Left renal pelvis (tissue), 4 donors: ENCODE results near the gene LDB2. TPM values are rescaled to one million over a fixed set of nuclear protein-coding genes. Genes with fewer than 3 reads are reported as not detected.
"Not testable (repeated sequence)": the region's sequence is repeated elsewhere in the genome, so short reads cannot be mapped to it uniquely, and the experiment has no call there.

Experiments used
- DNase-seq, 4 donors: peaks; one replicate each; pipeline ENCODE4 v3.0.0-alpha.2; 2013; ENCODE audit warnings: low read depth in 4 of 4, low spot score in 3 of 4
- polyA plus RNA-seq, 4 donors: library from polyadenylated mRNA; unstranded; fragments of 120-200 nt; gene quantifications; one replicate each; pipeline ENCODE4 v1.2.1, GENCODE V29; 2013; ENCODE audit not compliant: insufficient read length in 4 of 4

LDB2 gene
- polyA plus RNA-seq, 4 donors: 83.1 to 249 (median 108) TPM

GRCh38 chr4:16663307-16663706, 235.1 kb downstream of the LDB2 start:
- DNase-seq: no peak

GRCh38 chr4:16661813-16662212, 236.6 kb downstream of the LDB2 start:
- DNase-seq: no peak

GRCh38 chr4:16660656-16661055, 237.8 kb downstream of the LDB2 start:
- no peak for DNase-seq

DNA sequence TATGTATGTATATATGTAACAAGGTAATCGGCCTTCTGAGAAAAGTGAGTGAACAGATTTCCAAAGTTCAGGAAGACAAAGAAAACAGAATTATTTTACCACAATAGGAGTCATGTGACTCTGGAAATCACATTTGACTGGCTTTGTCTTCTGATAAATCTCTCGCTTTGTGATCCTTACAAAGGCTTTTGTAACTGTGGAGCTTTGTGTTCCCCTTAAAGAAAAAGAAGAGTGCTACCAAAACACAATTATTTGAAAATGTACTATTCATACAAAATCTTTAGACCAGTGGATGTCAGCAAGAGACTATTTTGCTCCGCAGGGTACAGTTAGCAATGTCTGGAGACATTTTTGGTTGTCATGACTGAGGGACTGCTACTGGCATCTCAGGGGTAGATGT, 238.8 kb downstream of the LDB2 start:
- no peak for DNase-seq

DNA sequence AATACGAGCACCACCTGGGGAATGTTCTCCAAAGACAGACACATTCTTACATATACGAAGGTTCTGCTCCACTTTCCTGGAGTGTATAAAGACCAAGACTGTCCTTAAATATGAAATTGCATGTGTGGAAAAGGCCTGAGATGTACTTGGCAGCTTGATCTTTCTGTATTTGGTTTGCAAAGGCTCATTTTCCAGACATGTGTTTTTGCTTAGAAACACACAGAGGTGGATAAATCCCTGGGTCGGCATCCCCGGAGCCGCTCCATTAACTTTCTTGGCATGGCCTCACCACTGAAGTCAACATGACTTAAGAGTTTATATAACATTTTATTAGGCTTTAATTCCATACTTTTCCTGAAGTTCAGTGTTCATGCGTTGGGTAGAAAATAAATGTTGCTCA, 239.4 kb downstream of the LDB2 start:
- no peak for DNase-seq

DNA sequence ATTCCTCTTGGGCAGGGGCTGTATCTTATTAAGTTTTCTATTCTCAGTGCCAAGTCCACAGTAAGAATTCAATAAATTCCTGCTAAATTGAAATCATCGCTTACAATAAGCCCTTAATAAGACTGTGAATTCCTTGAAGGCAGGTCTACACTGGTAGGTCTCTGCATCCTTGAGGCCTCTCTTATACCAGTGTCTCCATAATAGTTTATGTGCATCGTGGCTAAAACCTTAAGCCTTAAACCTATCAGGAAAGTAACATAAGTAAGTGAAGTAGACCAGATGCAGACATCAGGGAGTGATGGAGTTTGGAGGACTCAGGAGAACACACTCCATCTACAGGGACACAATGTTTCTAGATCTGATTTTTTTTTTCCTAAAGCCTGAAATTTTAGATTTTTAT, 240.3 kb downstream of the LDB2 start:
- DNase-seq: no peak

DNA sequence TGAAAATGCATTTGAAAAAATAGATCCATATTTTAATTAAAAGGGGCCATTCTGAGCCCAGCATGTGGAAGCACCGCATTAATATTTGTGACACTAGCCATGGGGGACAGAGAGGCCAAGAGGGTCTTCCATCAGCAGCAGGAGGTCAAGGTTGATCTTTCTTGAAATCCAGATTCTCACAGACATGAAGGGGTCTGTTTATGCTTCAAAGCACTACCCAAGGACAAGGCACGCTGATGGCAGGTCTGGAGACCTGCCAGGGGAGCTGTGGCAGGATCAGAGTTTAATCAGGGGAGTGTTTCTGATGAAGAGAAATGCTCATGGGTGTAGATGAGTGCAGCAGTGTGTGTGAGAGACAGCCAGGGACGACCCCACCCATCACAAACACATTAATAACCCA, 243.3 kb downstream of the LDB2 start:
- no peak for DNase-seq

- no peak for DNase-seq
Observed at GRCh38 chr4:16652732-16653305, 245.6 kb downstream of the LDB2 start.

- no peak for DNase-seq
Observed at GRCh38 chr4:16646459-16646858, 252.0 kb downstream of the LDB2 start.

- no peak for DNase-seq
Observed at GRCh38 chr4:16643893-16644292, 254.6 kb downstream of the LDB2 start.

DNA sequence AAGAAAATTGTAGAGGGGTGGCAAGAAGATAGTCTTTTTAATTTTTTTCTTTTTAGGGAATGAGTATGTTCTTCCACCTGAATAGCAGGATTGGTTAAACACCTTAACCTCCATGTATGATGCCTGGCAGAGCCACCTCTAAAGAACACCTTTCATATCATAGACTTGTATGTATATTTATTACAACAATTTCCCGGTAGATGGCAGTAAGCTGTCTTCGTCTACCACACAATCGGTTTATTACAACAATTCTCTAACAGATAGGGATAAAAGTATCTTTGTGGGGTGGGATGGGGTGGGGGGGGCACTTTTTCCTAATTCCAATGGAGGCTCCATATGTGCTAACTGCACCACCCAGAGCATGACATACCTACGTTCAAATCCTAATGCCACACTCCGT, 255.5 kb downstream of the LDB2 start:
- DNase-seq: no peak

- no peak for DNase-seq
Observed at GRCh38 chr4:16641971-16642370, 256.5 kb downstream of the LDB2 start.

- DNase-seq: no peak
Observed at GRCh38 chr4:16636912-16637630, 261.4 kb downstream of the LDB2 start.

DNA sequence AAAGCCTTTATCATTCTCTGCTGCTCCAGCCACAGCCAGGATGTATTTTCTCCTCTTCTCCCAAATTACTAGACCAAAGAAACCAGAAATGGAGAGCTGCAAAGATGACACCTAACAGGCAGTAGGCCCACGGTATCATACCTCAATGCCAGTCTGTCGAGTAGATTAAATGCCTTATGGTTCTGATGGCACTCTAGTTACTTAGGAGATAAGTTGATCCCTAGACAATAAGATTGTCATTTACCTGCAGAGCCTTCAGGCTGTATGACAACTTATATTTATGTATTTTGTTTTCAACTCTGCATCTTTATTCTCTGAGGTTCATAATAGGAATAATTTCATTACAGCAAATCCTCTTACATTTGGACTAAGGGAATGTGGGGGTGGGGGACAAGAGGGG, 262.1 kb downstream of the LDB2 start:
- DNase-seq: no peak

DNA sequence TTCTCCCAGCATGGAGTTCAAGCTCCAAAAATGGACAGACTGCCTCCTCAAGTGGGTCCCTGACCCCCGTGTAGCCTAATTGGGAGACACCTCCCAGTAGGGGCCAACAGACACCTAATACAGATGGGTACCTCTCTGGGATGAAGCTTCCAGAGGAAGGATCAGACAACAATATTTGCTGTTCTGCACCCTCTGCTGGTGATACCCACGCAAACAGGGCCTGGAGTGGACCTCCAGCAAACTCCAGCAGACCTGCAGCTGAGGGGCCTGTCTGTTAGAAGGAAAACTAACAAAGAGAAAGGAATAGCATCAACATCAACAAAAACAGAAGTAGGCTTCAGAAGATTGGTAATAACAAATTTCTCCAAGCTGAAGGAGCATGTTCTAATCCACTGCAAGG, 269.2 kb downstream of the LDB2 start:
- not testable (repeated sequence) for DNase-seq

DNA sequence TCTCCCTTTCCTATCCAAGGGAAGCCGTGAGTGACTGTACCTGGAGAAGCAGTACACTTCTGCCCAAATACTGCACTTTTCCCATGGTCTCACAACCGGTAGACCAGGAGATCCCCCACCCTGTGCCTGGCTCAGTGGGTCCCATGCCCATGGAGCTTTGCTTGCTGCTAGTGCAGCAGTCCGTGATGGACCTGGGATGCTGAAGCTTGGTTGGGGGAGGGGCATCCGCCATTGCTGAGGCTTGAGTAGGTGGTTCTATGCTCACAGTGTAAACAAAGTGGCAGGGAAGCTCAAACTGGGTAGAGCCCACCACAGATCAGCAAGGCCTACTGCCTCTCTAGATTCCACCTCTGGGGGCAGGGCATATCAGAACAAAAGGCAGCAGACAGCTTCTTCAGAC, 269.6 kb downstream of the LDB2 start:
- not testable (repeated sequence) for DNase-seq

GRCh38 chr4:16627999-16628398, 270.4 kb downstream of the LDB2 start:
- DNase-seq: no peak

GRCh38 chr4:16626945-16627344, 271.5 kb downstream of the LDB2 start:
- DNase-seq: no peak

- no peak for DNase-seq
Observed at GRCh38 chr4:16622826-16623225, 275.6 kb downstream of the LDB2 start.

- DNase-seq: peak in 1 of 4 donors; percentile 8
Observed at GRCh38 chr4:16617435-16617834, 281.0 kb downstream of the LDB2 start.

- peak; percentile 32 to 47 (median 38) for DNase-seq
Observed at GRCh38 chr4:16617011-16617410, 281.4 kb downstream of the LDB2 start.

- no peak for DNase-seq
Observed at GRCh38 chr4:16609170-16609758, 289.2 kb downstream of the LDB2 start.
